DOHH2 (cell line): ENCODE results near the gene OR7G1.

Source experiments
- CTCF ChIP-seq: fragments of 200-600 bp; sonication (generic); IDR thresholded peaks from one replicate; pipeline ENCODE4 v1.5.1; 2014; ENCODE audit warnings: antibody characterized with exemption, mild to moderate bottlenecking, low read depth, low read length; ENCODE audit not compliant: poor library complexity, severe bottlenecking
- EZH2phosphoT487 ChIP-seq: fragments of 200-600 bp; sonication (generic); IDR thresholded peaks from 2 replicates; pipeline ENCODE4 v1.6.1; 2017; ENCODE audit warnings: borderline replicate concordance, mild to moderate bottlenecking, antibody characterized with exemption, low read length, moderate library complexity, mixed read lengths

GRCh38 chr19:9165261-9165660, 49.7 kb upstream of the OR7G1 start:
- TF ChIP-seq CTCF, result no peak
- TF ChIP-seq EZH2phosphoT487, result no peak
